ENCODE measurements around the gene HPSE2. TPM values are rescaled to one million over a fixed set of nuclear protein-coding genes. Genes with fewer than 3 reads are reported as not detected.

Gene HPSE2
- total RNA-seq, 4 donors from 2014 or later: 0.57 to 3.6 (median 1.5) TPM

- DNase-seq (ENCODE audit: low spot score in 2 of 2): peak in 1 of 2 donors; percentile 72
- TF ChIP-seq, protein P1, sequence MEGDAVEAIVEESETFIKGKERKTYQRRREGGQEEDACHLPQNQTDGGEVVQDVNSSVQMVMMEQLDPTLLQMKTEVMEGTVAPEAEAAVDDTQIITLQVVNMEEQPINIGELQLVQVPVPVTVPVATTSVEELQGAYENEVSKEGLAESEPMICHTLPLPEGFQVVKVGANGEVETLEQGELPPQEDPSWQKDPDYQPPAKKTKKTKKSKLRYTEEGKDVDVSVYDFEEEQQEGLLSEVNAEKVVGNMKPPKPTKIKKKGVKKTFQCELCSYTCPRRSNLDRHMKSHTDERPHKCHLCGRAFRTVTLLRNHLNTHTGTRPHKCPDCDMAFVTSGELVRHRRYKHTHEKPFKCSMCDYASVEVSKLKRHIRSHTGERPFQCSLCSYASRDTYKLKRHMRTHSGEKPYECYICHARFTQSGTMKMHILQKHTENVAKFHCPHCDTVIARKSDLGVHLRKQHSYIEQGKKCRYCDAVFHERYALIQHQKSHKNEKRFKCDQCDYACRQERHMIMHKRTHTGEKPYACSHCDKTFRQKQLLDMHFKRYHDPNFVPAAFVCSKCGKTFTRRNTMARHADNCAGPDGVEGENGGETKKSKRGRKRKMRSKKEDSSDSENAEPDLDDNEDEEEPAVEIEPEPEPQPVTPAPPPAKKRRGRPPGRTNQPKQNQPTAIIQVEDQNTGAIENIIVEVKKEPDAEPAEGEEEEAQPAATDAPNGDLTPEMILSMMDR (IDR thresholded peaks at IDR 0.05): no peak
- no peak for TF ChIP-seq POLR2A (IDR thresholded peaks at IDR 0.05)
- H3K4me3 ChIP-seq (ENCODE audit: low read depth, poor library complexity, severe bottlenecking): no peak overlapping the region
- intact Hi-C loops (cut with DNase I; ENCODE audit: low total_unique reads): no loop called here
- WGBS, 2 donors: 94 to 95% methylated on average over 12 of the region's 12 CpGs
Measured at GRCh38 chr10:98435178-98435577, 800.5 kb downstream of the HPSE2 start.

DNA sequence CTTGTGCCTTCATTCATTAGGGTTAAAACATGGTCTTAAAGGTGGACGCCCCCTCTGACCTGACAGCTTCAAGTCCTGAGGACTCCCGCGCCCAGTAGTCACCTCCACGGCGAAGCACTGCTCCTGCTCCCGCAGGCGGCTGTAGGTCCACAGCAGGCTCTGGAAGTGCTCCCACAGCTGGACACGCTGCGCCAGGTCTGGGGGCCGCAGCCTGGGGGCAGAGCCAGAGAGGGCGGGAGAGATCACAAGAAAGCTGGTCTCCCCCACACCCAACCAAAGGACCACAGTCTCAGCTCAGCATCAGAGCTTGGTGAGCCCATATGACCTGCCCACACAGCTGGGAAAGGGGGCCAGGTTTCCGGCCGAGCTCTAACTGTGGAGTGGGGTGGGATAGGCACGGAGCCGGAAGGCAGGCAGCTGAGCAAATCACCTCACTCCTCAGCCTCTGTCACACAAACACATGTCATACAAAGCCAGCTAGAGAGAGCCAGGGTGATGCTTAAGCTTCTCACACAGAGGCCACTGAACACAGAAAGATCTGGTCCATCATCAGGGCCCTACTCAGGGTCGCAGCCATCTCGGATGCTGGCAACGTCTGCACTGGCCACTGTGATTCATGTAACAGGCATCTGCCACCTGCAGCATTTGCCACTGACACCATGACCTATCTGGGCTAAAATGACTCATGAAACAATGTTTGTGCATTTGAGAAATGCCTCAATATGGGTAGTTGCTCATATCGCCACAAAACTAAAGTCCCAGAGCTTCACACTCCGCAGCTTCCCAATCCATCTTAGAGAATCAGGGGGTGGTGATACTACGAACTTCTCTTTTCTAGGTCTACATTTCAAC, 801.5 kb downstream of the HPSE2 start:
- TF ChIP-seq POLR2A (IDR thresholded peaks at IDR 0.05): no peak
- TF ChIP-seq, protein P1 (IDR thresholded peaks at IDR 0.05): no peak
- intact Hi-C loops (cut with DNase I; ENCODE audit: low total_unique reads): no loop called here
- no peak for DNase-seq (ENCODE audit: low spot score in 2 of 2)
- WGBS, 2 donors: 96% methylated on average over 21 of the region's 21 CpGs
- H3K4me3 ChIP-seq (ENCODE audit: low read depth, poor library complexity, severe bottlenecking): no peak overlapping the region

- no peak overlapping the region for H3K4me3 ChIP-seq (ENCODE audit: low read depth, poor library complexity, severe bottlenecking)
- TF ChIP-seq, protein P1 (IDR thresholded peaks at IDR 0.05): no peak
- DNase-seq (ENCODE audit: low spot score in 2 of 2): no peak
- intact Hi-C loops (cut with DNase I; ENCODE audit: low total_unique reads): no loop called here
- 96 to 97% methylated on average over 1 of the region's 1 CpG for WGBS, 2 donors
Measured at GRCh38 chr10:98433371-98433770, 802.3 kb downstream of the HPSE2 start.

GRCh38 chr10:98432330-98432729, 803.3 kb downstream of the HPSE2 start:
- no peak for DNase-seq (ENCODE audit: low spot score in 2 of 2)
- no peak overlapping the region for H3K4me3 ChIP-seq (ENCODE audit: low read depth, poor library complexity, severe bottlenecking)
- intact Hi-C loops (cut with DNase I; ENCODE audit: low total_unique reads): no loop called here
- 97% methylated on average over 1 of the region's 1 CpG for WGBS, 2 donors
- TF ChIP-seq POLR2A (IDR thresholded peaks at IDR 0.05): no peak
- TF ChIP-seq, protein P1 (IDR thresholded peaks at IDR 0.05): no peak

- H3K4me3 ChIP-seq (ENCODE audit: low read depth, poor library complexity, severe bottlenecking): no peak overlapping the region
- WGBS, 2 donors: 89 to 91% methylated on average over 8 of the region's 8 CpGs
- intact Hi-C loops (cut with DNase I; ENCODE audit: low total_unique reads): no loop called here
- no peak for TF ChIP-seq POLR2A (IDR thresholded peaks at IDR 0.05)
- TF ChIP-seq, protein P1 (IDR thresholded peaks at IDR 0.05): no peak
- DNase-seq (ENCODE audit: low spot score in 2 of 2): no peak
Measured at GRCh38 chr10:98431016-98431415, 804.6 kb downstream of the HPSE2 start.
